Heart left ventricle (tissue), 16 donors: Measurements from ENCODE around the gene SWAP70. TPM values are rescaled to one million over a fixed set of nuclear protein-coding genes. Genes with fewer than 3 reads are reported as not detected.

Experiments
- ATAC-seq, 4 donors: fragments of 200-7000 bp; cut with Tn5 transposase; one replicate each; pipeline ENCODE4 v1.9.1; 2020 to 2022; ENCODE audit warnings: moderate library complexity in 4 of 4, mild to moderate bottlenecking in 3 of 4, moderate number of reproducible peaks in 1 of 4
- DNase-seq, 5 donors: peaks; one replicate each; pipeline ENCODE4 v3.0.0-alpha.2; 2020
- H3K27ac ChIP-seq, 12 donors: fragments of 200-600 bp; sonication (generic) in 4 of 12; one replicate each; pipeline versions ENCODE4 v1.5.0 to v1.8.0; 2016 to 2022; ENCODE audit warnings: mild to moderate bottlenecking in 2 of 12
- H3K27me3 ChIP-seq, 9 donors: fragments of 200-600 bp; sonication (generic) in 2 of 9; one replicate each; pipeline versions ENCODE4 v1.5.1 to v1.8.0; 2016 to 2022; ENCODE audit warnings: mild to moderate bottlenecking in 3 of 9
- H3K36me3 ChIP-seq, 9 donors: fragments of 200-600 bp; sonication (generic) in 2 of 9; one replicate each; pipeline versions ENCODE4 v1.5.0 to v1.8.0; 2018 to 2022; ENCODE audit warnings: mild to moderate bottlenecking in 2 of 9
- H3K4me1 ChIP-seq, 12 donors: fragments of 200-600 bp; sonication (generic) in 4 of 12; one replicate each; pipeline versions ENCODE4 v1.5.0 to v1.8.0; 2016 to 2022; ENCODE audit warnings: mild to moderate bottlenecking in 3 of 12
- H3K4me3 ChIP-seq, 12 donors: fragments of 200-600 bp; sonication (generic) in 4 of 12; one replicate each; pipeline versions ENCODE4 v1.5.0 to v1.8.0; 2017 to 2022; ENCODE audit warnings: mild to moderate bottlenecking in 9 of 12, moderate library complexity in 4 of 12
- H3K9me3 ChIP-seq, 12 donors: fragments of 200-600 bp; sonication (generic) in 4 of 12; one replicate each; pipeline versions ENCODE4 v1.5.0 to v1.8.0; 2016 to 2022; ENCODE audit warnings: mild to moderate bottlenecking in 1 of 12
- CTCF ChIP-seq, 12 donors: fragments of 200-600 bp; sonication (generic) in 4 of 12; IDR thresholded peaks; one replicate each; pipeline versions ENCODE4 v1.5.0 to v1.8.0; 2018 to 2022; ENCODE audit warnings: antibody characterized with exemption in 12 of 12, mild to moderate bottlenecking in 5 of 12
- POLR2A ChIP-seq, 2 donors: fragments of 450-650 bp; IDR thresholded peaks; one replicate each; pipeline ENCODE4 v1.6.1; 2017; ENCODE audit warnings: antibody characterized with exemption in 2 of 2, mild to moderate bottlenecking in 2 of 2, moderate library complexity in 2 of 2
- WGBS, 4 donors: extraction: QIAGEN DNeasy Blood & Tissue Kit in 2 of 4; methylation state at CpG; one replicate each; pipeline versions ENCODE4 v1.1.5 to v1.1.7; 2013 to 2018; 5-methylcytosine and 5-hydroxymethylcytosine counted together
- intact Hi-C, 10 donors: fragments of 100-400 bp; cut with DNase I; formaldehyde crosslinking; loops; one replicate each; pipeline versions ENCODE4 v1.11.1 to v1.14.2; 2022
- polyA plus RNA-seq, 2 donors: library from polyadenylated mRNA; stranded (reverse); fragments of 200-250 nt; gene quantifications; one replicate each; pipeline ENCODE4 v1.2.3, GENCODE V29; 2013
- total RNA-seq, 9 donors: library from RNA; depleted of rRNA in 2 of 9; stranded (reverse); fragments of >200 nt in 2 of 9; fragmentation: NEBNext Ultra II Directional in 3 of 9; extraction: Animal tissue kit (Norgen Biotek cat#: 25700) in 3 of 9; gene quantifications; one replicate each; pipeline versions ENCODE4 v1.1.0 to v1.2.4, GENCODE V29; 2016 to 2023
- donor health status: ischemic (EF 13 %, LVEDD 7.1; RV severe dilation, severe dysfunction).
- donor health status: healthy with polysubstance abuse.
- donor health status: DM: no; HTN: yes; CAD: no.
- donor health status: DM: no; HTN: no; CAD: no.
- donor health status: ischemic (EF 25% LVEDD 6.9; RV normal size, moderate dysfunction).
- donor health status: ischemic (EF 25% LVEDD 5.7; RV mildly dilated, moderate dysfunction).
- donor health status: healthy.
- donor health status: DM: yes; HTN: yes; CAD: no.
- donor health status: ischemic (EF 35%, LVEDD 5.7; RV mildly dilated, moderate dysfunction).
- donor health status: nonischemic (EF 11% LVEDD 7.7; RV severe dilation, severe dysfunction).
- donor health status: DM: yes; HTN: yes; CAD: no.
- donor health status: PGD.
- donor health status: ischemic (EF 29% LVEDD 5.4; RV normal size, mild dysfunction).
- donor health status: nonischemic (EF 23%, LVEDD 6.1; RV moderate dilation, normal function).

The SWAP70 gene
- total and polyA plus RNA-seq, 11 donors = 6.0 to 38.5 (median 21.8) TPM

- no peak for DNase-seq
- WGBS, 4 donors = 88 to 94% (median 92%) methylated on average over 4 of the region's 4 CpGs
- no peak for ATAC-seq
- H3K9me3 ChIP-seq = peaks cover 0 to 7% (median 0%) of the 10 kb centered on the region in 12 donors
- no peaks in the 10 kb centered on the region for H3K27me3 ChIP-seq
- intact Hi-C loops = no loop called here
- H3K36me3 ChIP-seq = no peaks in the 10 kb centered on the region
- H3K4me3 ChIP-seq = no peak overlapping the region
- no peak overlapping the region for H3K27ac ChIP-seq
- peaks cover 0 to 12% (median 0%) of the 10 kb centered on the region in 12 donors for H3K4me1 ChIP-seq
- TF ChIP-seq POLR2A (IDR thresholded peaks at IDR 0.05) = no peak
- TF ChIP-seq CTCF (IDR thresholded peaks at IDR 0.05) = no peak
Measured at GRCh38 chr11:9646324-9646723, 17.6 kb upstream of the SWAP70 start.

GRCh38 chr11:9651481-9651880 is 12.4 kb upstream of the SWAP70 start:
- no peak for ATAC-seq
- 84 to 93% (median 90%) methylated on average over 7 of the region's 7 CpGs for WGBS, 4 donors
- no peak overlapping the region for H3K4me3 ChIP-seq
- no peaks in the 10 kb centered on the region for H3K36me3 ChIP-seq
- no peak for DNase-seq
- TF ChIP-seq POLR2A (IDR thresholded peaks at IDR 0.05) = no peak
- TF ChIP-seq CTCF (IDR thresholded peaks at IDR 0.05) = no peak
- intact Hi-C loops = no loop called here
- no peaks in the 10 kb centered on the region for H3K27me3 ChIP-seq
- no peak overlapping the region for H3K27ac ChIP-seq
- H3K4me1 ChIP-seq = peaks cover 0 to 22% (median 0%) of the 10 kb centered on the region in 12 donors
- peaks cover 0 to 13% (median 0%) of the 10 kb centered on the region in 12 donors for H3K9me3 ChIP-seq

GRCh38 chr11:9651899-9652748 is 11.8 kb upstream of the SWAP70 start:
- Histone ChIP-seq H3K27ac (no peak overlapping the region), H3K36me3 (no peaks in the 10 kb centered on the region), H3K9me3 (peaks cover 0 to 13% (median 0%) of the 10 kb centered on the region in 12 donors), H3K4me1 (peaks cover 0 to 22% (median 0%) of the 10 kb centered on the region in 12 donors), H3K27me3 (no peaks in the 10 kb centered on the region), H3K4me3 (no peak overlapping the region)
- ATAC-seq (no peak), DNase-seq (no peak)
- TF ChIP-seq POLR2A (IDR thresholded peaks at IDR 0.05) (no peak), CTCF (IDR thresholded peaks at IDR 0.05) (no peak)
- intact Hi-C loops = no loop called here

- peaks cover 0 to 8% (median 0%) of the 10 kb centered on the region in 12 donors for H3K9me3 ChIP-seq
- no peaks in the 10 kb centered on the region for H3K27me3 ChIP-seq
- 90 to 100% (median 91%) methylated on average over 2 of the region's 2 CpGs for WGBS, 4 donors
- intact Hi-C loops = no loop called here
- H3K4me1 ChIP-seq = peaks cover 0 to 16% (median 0%) of the 10 kb centered on the region in 12 donors
- H3K36me3 ChIP-seq = no peaks in the 10 kb centered on the region
- DNase-seq (no peak), ATAC-seq (no peak)
- no peak overlapping the region for H3K27ac ChIP-seq
- no peak overlapping the region for H3K4me3 ChIP-seq
- no peak for TF ChIP-seq POLR2A (IDR thresholded peaks at IDR 0.05)
- no peak for TF ChIP-seq CTCF (IDR thresholded peaks at IDR 0.05)
Measured at GRCh38 chr11:9653871-9654270, 10.0 kb upstream of the SWAP70 start.
